KOPT-K1 (cell line): ENCODE measurements around the gene CREB5.

ENCODE experiments used
- H3K27ac ChIP-seq: fragments of 200-600 bp; sonication (generic); 2 replicates; pipeline ENCODE4 v1.5.1; 2016; ENCODE audit warnings: antibody characterized with exemption, mild to moderate bottlenecking, low read depth, low read length; ENCODE audit not compliant: poor library complexity, severe bottlenecking
- H3K36me3 ChIP-seq: fragments of 200-600 bp; sonication (generic); 2 replicates; pipeline ENCODE4 v1.5.1; 2017; ENCODE audit warnings: antibody characterized with exemption, mild to moderate bottlenecking, low read length, moderate library complexity; ENCODE audit not compliant: insufficient read depth
- H3K9me3 ChIP-seq: fragments of 200-600 bp; sonication (generic); 2 replicates; pipeline ENCODE4 v1.5.1; 2017; ENCODE audit warnings: antibody characterized with exemption, low read length, mild to moderate bottlenecking; ENCODE audit not compliant: insufficient read depth, poor library complexity, severe bottlenecking

Gene CREB5

DNA sequence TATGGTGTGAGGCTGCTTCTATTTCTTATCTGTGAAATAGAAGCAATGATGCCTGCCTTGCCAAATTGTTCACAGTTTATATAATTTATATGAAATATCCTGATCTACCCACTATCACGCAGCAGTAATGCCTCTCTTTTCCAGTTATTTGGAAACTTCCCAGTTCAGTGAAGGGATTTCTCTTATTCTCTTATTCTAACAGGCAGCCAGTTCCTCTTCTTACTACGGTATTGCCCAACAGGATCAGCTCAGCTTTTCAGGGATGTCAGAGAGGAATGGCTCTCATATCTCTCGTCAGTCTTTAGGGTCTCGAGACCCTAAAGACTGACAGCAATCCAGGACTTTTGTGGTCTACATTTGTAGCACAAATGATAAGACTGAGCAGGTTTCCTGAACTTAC, 215.6 kb downstream of the CREB5 start:
- Histone ChIP-seq H3K9me3 (no peaks in the 10 kb centered on the region), H3K27ac (no peak overlapping the region), H3K36me3 (no peaks in the 10 kb centered on the region)

DNA sequence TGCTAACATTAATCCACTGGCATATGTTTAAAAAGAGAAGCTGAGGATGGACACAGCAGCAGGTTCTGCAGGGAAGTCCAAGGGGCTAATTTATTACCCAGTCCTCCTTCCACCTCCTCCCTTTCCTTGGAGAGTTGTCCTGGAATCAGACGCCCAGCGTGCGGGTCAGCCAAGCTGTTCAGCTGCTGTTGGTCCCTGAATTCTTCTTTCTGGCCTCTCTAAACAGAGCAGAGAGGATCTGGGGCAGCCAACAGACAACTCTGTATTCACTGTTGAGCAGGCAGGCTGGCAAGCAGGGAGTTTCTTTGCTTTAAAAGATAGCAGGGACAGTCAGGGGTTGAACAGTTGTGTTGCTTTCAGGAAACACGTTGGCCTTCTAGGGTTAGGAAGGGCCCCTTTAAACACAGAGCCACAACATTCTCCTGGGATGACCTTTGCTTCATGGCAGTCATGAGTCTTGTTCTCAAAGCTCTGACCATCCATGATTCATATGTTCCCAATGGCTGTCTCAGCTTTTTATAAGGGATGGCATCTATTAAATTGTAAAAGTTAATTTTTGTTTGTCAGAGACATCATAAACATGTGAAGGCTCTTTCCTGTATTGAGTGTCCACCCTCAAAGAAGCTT, 217.0 kb downstream of the CREB5 start:
- no peaks in the 10 kb centered on the region for H3K9me3 ChIP-seq
- H3K27ac ChIP-seq: no peak overlapping the region
- no peaks in the 10 kb centered on the region for H3K36me3 ChIP-seq

DNA sequence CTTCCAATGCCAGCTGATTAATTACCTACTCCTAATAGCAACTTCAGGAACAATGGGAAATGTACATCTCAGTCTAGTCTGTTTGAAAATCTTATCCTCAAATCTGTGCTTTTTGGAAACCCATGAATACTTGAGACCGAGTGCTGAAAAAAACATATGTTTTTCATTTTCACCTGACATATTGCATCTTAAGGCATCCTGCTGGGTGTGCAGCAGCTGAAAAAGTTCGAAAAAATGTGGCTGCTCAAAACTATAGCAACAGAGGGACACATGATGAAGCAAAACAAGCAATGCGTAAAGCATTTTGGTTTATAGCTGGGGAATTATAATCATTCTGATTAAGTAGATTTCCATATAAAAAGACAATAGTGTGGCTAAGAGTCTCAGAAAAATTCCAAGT, 218.0 kb downstream of the CREB5 start:
- H3K27ac ChIP-seq: no peak overlapping the region
- no peaks in the 10 kb centered on the region for H3K9me3 ChIP-seq
- no peaks in the 10 kb centered on the region for H3K36me3 ChIP-seq

- H3K9me3 ChIP-seq: no peaks in the 10 kb centered on the region
- H3K27ac ChIP-seq: no peak overlapping the region
- no peaks in the 10 kb centered on the region for H3K36me3 ChIP-seq
These were observed 219.7 kb downstream of the CREB5 start for GRCh38 chr7:28631995-28632394.

- H3K27ac ChIP-seq: no peak overlapping the region
These were observed 226.6 kb downstream of the CREB5 start for GRCh38 chr7:28638914-28639313.

GRCh38 chr7:28640001-28640400, 227.7 kb downstream of the CREB5 start:
- Histone ChIP-seq H3K36me3 (no peaks in the 10 kb centered on the region), H3K27ac (no peak overlapping the region), H3K9me3 (no peaks in the 10 kb centered on the region)

More at GRCh38 chr7:28638914-28639313, 226.6 kb downstream of the CREB5 start:
- H3K9me3 ChIP-seq: no peaks in the 10 kb centered on the region
- H3K36me3 ChIP-seq: no peaks in the 10 kb centered on the region

DNA sequence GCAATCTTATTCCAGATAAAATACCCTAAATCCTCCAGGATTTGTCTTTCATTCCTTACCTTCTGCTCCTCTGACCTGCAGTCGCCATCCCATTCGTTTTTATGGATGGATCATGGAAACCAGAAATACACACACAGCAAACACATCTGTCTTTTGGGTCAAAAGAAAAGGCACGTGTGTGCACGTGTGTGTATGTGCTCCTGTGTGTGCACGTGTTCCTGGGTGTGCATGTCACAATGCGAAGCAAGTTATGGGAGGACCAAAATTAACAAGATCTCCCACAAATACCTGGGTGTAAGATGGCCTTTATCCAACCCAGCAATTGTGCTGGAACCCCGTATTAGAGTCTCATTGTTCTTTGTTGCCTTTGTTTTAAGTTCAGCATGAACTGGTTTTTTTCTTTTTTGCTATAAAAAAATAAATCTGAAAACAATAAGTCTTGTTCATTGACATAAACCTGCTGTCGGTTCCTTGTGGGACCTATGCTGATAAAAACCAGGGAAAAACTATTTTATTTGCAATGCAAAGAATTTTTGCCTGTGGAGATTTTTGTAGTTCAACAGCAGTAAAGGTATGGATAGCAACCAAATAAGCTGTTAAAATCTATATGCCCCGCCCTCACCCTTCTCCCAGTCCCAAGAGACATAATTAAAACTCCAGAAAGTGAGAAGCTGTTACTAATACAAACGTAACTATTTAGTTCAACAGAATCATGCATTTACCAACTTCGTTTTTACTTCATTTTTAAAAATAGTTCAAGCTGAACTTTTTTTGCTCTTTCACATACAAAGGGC, 229.6 kb downstream of the CREB5 start:
- H3K27ac ChIP-seq: no peak overlapping the region
- H3K36me3 ChIP-seq: no peaks in the 10 kb centered on the region
- H3K9me3 ChIP-seq: no peaks in the 10 kb centered on the region

DNA sequence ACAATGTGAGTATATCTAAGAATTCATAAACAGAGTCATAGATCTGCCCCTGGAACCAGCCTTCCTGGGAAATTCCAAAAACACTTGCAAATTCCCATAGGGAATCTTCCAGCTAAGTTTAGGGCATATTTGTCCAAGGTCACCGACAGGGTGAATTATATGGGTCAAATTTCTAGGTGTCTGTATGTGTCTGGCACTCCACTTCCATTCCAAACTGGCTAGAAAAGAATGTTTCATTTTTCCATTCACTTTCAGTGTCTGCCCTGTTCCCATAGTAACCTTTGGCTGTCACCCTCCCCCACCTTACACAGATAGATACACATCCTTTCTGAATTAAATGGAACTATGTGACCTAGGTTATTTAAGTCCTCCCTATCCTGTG, 230.9 kb downstream of the CREB5 start:
- H3K9me3 ChIP-seq: no peaks in the 10 kb centered on the region
- H3K36me3 ChIP-seq: no peaks in the 10 kb centered on the region
- no peak overlapping the region for H3K27ac ChIP-seq

GRCh38 chr7:28643584-28644340, 231.4 kb downstream of the CREB5 start:
- no peaks in the 10 kb centered on the region for H3K36me3 ChIP-seq
- H3K27ac ChIP-seq: no peak overlapping the region
- H3K9me3 ChIP-seq: no peaks in the 10 kb centered on the region

DNA sequence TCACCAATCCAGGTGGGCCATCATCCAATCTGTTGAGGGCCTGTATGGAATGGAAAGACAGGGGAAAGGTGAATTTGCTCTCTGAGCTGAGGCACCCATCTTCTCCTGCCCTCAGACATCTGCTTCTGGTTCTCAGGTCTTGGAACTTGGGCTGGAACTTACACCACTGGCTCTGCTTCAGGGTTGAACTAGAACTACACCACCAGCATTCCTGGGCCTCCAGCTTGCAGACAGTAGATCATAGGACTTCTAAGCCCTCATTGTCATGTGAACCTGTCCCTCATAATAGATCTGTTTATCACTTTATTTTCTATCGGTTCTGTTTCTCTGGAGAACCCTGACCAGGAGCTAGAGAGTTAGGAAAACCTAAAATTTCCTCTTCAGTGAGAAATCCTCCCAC, 233.5 kb downstream of the CREB5 start:
- H3K27ac ChIP-seq: no peak overlapping the region
- H3K36me3 ChIP-seq: no peaks in the 10 kb centered on the region
- H3K9me3 ChIP-seq: no peaks in the 10 kb centered on the region

DNA sequence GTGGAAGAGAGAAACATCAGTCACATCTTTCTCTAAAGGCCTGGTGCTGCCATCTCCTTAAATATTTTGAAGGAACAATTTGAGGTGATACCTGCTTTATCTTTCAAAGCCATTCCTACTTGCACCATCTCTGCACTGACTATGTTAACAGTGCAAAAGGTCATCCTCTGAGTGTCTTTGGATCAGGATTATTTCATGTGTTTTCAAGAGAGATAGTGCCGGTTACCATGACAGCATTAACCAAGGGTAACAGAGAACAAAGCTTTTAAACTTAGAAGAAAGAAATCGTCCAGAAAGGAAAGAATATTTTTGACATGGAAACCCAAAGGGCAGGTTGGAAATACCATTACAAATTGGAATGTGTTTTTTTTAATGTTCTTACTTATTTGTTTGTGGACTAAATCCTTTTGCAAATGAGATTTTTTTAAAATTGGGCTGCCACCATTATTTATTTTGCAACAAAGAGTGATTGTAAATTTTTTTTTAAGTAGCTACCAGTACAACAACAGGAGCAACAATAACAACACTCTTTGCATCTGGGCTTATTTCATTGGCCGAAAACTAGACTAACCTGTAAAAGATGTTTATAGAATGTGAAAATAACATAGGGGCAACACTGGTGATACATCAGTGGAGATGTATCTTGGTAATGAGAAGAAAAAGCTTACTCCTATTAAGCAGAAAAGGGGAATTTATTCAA, 234.2 kb downstream of the CREB5 start:
- Histone ChIP-seq H3K36me3 (no peaks in the 10 kb centered on the region), H3K27ac (no peak overlapping the region), H3K9me3 (no peaks in the 10 kb centered on the region)

DNA sequence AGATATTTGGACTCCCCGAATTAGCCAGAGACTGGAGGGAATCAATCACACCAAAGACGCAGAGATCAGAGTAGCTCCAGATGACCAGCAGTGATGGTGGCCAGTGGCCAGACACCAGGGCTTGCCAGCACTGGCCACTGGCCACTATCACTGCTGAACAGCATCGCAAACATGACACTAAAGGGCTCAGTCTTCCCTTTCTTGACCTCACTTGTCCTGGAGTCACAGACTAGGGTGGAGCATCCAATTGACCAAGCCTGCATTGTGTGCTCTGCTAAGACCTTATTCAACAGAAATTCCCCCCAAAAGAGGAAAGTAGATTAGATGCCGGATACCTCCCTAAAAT, 234.7 kb downstream of the CREB5 start:
- Histone ChIP-seq H3K27ac (no peak overlapping the region), H3K36me3 (no peaks in the 10 kb centered on the region), H3K9me3 (no peaks in the 10 kb centered on the region)

DNA sequence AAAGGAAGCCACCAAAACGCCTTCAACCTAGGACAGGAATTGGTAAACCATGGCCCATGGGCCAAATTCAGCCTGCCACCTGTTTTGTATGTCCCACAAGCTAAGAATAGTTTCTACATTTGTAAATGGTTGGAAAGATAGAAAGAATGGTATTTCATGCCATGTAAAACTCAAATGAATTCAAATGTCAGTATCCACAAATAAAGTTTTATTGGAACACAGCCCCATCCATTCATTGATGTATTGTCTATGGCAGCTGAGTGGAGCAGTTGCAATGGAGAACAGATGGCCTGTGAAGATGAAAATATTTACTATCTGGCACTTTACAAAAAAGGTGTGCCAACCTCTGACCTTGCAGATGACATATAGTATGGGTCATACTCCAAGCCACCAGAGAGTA, 236.9 kb downstream of the CREB5 start:
- H3K36me3 ChIP-seq: no peaks in the 10 kb centered on the region
- H3K9me3 ChIP-seq: no peaks in the 10 kb centered on the region
- no peak overlapping the region for H3K27ac ChIP-seq

DNA sequence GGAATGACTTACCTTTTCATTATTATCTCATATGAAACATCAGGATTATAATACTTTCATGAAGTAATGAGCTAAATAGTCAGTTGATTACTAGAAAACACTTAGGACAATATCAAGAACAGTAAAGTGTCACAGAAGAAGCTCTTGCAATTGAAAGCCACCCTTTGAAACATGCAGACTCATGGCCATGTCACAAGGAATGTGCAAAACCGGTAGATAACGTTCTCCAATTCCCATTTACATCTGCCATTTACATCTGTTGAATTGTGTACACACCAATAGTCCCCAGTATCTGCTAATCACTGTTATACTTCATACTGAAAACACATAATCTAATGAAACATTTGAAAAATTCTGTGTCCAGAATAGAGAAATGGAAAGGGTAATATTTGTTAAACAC, 237.5 kb downstream of the CREB5 start:
- Histone ChIP-seq H3K36me3 (no peaks in the 10 kb centered on the region), H3K27ac (no peak overlapping the region), H3K9me3 (no peaks in the 10 kb centered on the region)

DNA sequence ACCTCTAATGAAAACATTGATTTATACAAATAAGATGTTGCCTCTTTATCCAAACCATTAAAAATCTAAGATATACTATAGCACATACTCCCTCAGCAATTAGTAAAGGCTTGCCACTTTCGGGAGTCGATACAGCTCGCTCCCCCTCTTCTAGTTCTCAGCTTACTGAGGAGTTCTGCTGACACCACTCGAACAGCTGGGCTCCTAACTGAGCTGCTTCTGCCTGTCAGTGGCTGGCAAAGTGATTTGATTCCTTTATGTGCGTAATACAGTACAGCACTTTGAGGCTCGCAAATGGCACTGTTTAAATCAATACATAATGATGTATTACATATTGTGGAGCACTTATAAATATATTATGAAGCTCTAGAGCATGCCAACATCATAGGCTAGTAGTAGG, 241.8 kb downstream of the CREB5 start:
- Histone ChIP-seq H3K36me3 (no peaks in the 10 kb centered on the region), H3K27ac (no peak overlapping the region)

More for the DNA sequence above, 241.8 kb downstream of the CREB5 start:
- peaks cover 4% of the 10 kb centered on the region for H3K9me3 ChIP-seq
